Measurements from ENCODE around the gene NEURL1.

The NEURL1 gene

GRCh38 chr10:103637011-103637410 lies 143.5 kb downstream of the NEURL1 start:
- Histone ChIP-seq H3K27ac (ENCODE audit: low read depth, low read length) (no peak overlapping the region), H2AFZ (ENCODE audit: low read depth, low read length, severe bottlenecking) (no peak overlapping the region), H3K9ac (ENCODE audit: low read length) (no peak overlapping the region), H3F3A (ENCODE audit: insufficient read depth) (no peaks in the 10 kb centered on the region), H3K4me2 (ENCODE audit: low read depth, low read length, poor library complexity, severe bottlenecking) (no peak overlapping the region), H3K79me2 (ENCODE audit: insufficient read depth, low read length) (no peaks in the 10 kb centered on the region), H3K9me3 (ENCODE audit: insufficient read depth, low read length) (no peaks in the 10 kb centered on the region), H4K20me1 (ENCODE audit: low read depth, low read length) (no peaks in the 10 kb centered on the region), H3K27me3 (ENCODE audit: low read length) (no peaks in the 10 kb centered on the region), H3K9me2 (replicated peaks; ENCODE audit: insufficient read depth, low read length) (no peaks in the 10 kb centered on the region), H3K36me3 (ENCODE audit: low read length) (no peaks in the 10 kb centered on the region), H3K4me3 (ENCODE audit: insufficient read depth, low read length, poor library complexity, severe bottlenecking) (no peak overlapping the region)
- TF ChIP-seq EZH2phosphoT487 (conservative IDR thresholded peaks at IDR 0.05; ENCODE audit: low read length) (no peak), CTCF (IDR thresholded peaks at IDR 0.05; ENCODE audit: insufficient read depth, low read length, poor library complexity, severe bottlenecking) (no peak)

GRCh38 chr10:103637927-103638557 lies 144.5 kb downstream of the NEURL1 start:
- no peak overlapping the region for H3K9ac ChIP-seq (ENCODE audit: low read length)
- no peaks in the 10 kb centered on the region for H4K20me1 ChIP-seq (ENCODE audit: low read depth, low read length)
- no peak overlapping the region for H2AFZ ChIP-seq (ENCODE audit: low read depth, low read length, severe bottlenecking)
- no peak overlapping the region for H3K4me3 ChIP-seq (ENCODE audit: insufficient read depth, low read length, poor library complexity, severe bottlenecking)
- no peak overlapping the region for H3K4me2 ChIP-seq (ENCODE audit: low read depth, low read length, poor library complexity, severe bottlenecking)
- H3F3A ChIP-seq (ENCODE audit: insufficient read depth), result no peaks in the 10 kb centered on the region
- H3K9me3 ChIP-seq (ENCODE audit: insufficient read depth, low read length), result no peaks in the 10 kb centered on the region
- no peaks in the 10 kb centered on the region for H3K36me3 ChIP-seq (ENCODE audit: low read length)
- H3K27me3 ChIP-seq (ENCODE audit: low read length), result no peaks in the 10 kb centered on the region
- no peak overlapping the region for H3K27ac ChIP-seq (ENCODE audit: low read depth, low read length)
- no peaks in the 10 kb centered on the region for H3K9me2 ChIP-seq (replicated peaks; ENCODE audit: insufficient read depth, low read length)
- TF ChIP-seq EZH2phosphoT487 (conservative IDR thresholded peaks at IDR 0.05; ENCODE audit: low read length) (no peak), CTCF (IDR thresholded peaks at IDR 0.05; ENCODE audit: insufficient read depth, low read length, poor library complexity, severe bottlenecking) (no peak)
- no peaks in the 10 kb centered on the region for H3K79me2 ChIP-seq (ENCODE audit: insufficient read depth, low read length)

DNA sequence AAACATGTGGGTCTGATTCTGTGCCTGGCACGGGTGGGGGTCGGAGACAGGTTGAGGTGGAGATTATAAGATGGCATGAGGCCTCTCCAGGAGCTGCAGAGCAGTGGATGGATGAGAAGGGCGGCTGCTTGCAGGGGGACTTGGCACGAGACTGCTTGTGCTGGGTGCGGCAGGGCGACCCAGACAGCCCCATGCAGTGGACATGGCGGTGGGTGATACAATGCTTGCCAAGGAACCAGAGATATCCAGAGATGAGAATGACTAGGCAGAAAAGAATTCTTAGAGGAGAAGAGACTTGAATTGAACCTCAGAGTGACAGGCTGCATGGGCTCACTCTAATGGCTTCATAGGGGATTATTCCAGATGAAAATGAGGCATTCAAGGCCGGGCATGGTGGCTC lies 145.4 kb downstream of the NEURL1 start:
- H3K4me3 ChIP-seq (ENCODE audit: insufficient read depth, low read length, poor library complexity, severe bottlenecking), result no peak overlapping the region
- H2AFZ ChIP-seq (ENCODE audit: low read depth, low read length, severe bottlenecking), result no peak overlapping the region
- H3K27ac ChIP-seq (ENCODE audit: low read depth, low read length), result no peak overlapping the region
- TF ChIP-seq CTCF (IDR thresholded peaks at IDR 0.05; ENCODE audit: insufficient read depth, low read length, poor library complexity, severe bottlenecking) (no peak), EZH2phosphoT487 (conservative IDR thresholded peaks at IDR 0.05; ENCODE audit: low read length) (no peak)
- H3K9me3 ChIP-seq (ENCODE audit: insufficient read depth, low read length), result no peaks in the 10 kb centered on the region
- no peaks in the 10 kb centered on the region for H4K20me1 ChIP-seq (ENCODE audit: low read depth, low read length)
- no peaks in the 10 kb centered on the region for H3K9me2 ChIP-seq (replicated peaks; ENCODE audit: insufficient read depth, low read length)
- H3F3A ChIP-seq (ENCODE audit: insufficient read depth), result no peaks in the 10 kb centered on the region
- H3K27me3 ChIP-seq (ENCODE audit: low read length), result no peaks in the 10 kb centered on the region
- H3K36me3 ChIP-seq (ENCODE audit: low read length), result no peaks in the 10 kb centered on the region
- no peak overlapping the region for H3K9ac ChIP-seq (ENCODE audit: low read length)
- H3K79me2 ChIP-seq (ENCODE audit: insufficient read depth, low read length), result no peaks in the 10 kb centered on the region
- no peak overlapping the region for H3K4me2 ChIP-seq (ENCODE audit: low read depth, low read length, poor library complexity, severe bottlenecking)
